Measurements from ENCODE around the gene HOXA10. TPM values are rescaled to one million over a fixed set of nuclear protein-coding genes. Genes with fewer than 3 reads are reported as not detected.

HOXA10 gene
- total and polyA plus RNA-seq, 4 donors = 1.5 to 11.2 (median 3.5) TPM

- Histone ChIP-seq H3K27ac (ENCODE audit: low read depth in 1 of 2, low read length in 2 of 2) (no peak overlapping the region), H3K4me3 (ENCODE audit: low read length in 2 of 2) (peak overlapping the region; percentile 16 to 50), H3K4me1 (ENCODE audit: control insufficient read depth in 1 of 2, insufficient read depth in 2 of 2, low read length in 2 of 2) (no peaks in the 10 kb centered on the region), H3K27me3 (ENCODE audit: control insufficient read depth in 1 of 2, insufficient read depth in 2 of 2, low read length in 1 of 2) (no peaks in the 10 kb centered on the region), H3K9me3 (ENCODE audit: control insufficient read depth, low read length) (no peaks in the 10 kb centered on the region), H3K36me3 (ENCODE audit: control insufficient read depth in 1 of 2, insufficient read depth in 2 of 2, low read length in 1 of 2) (no peaks in the 10 kb centered on the region)
- 42 to 44% methylated on average over 12 of the region's 12 CpGs for WGBS, 2 donors
- ATAC-seq (ENCODE audit: low FRiP score) = no peak
- DNase-seq = no peak
- intact Hi-C loops (cut with DNase I) = loop anchor here in 1 of 2 donors (5.0 kb wide), 1 partner anchor 34 kb away; the partner anchor contains the start of gene HOXA1
Measured at GRCh38 chr7:27131390-27131819, 42.7 kb downstream of the HOXA10 start.

GRCh38 chr7:27130540-27131389 lies 43.4 kb downstream of the HOXA10 start, which contains the start of gene HOXA4:
Gene HOXA4 (minus strand): TSS chr7:27130757. CDS start chr7:27130733, 24 bp downstream.
- H3K9me3 ChIP-seq (ENCODE audit: control insufficient read depth, low read length) = no peaks in the 10 kb centered on the region
- intact Hi-C loops (cut with DNase I) = loop anchor here in 1 of 2 donors (5.0 kb wide), 1 partner anchor 33 kb away; the partner anchor contains the start of gene HOXA1
- no peaks in the 10 kb centered on the region for H3K4me1 ChIP-seq (ENCODE audit: control insufficient read depth in 1 of 2, insufficient read depth in 2 of 2, low read length in 2 of 2)
- DNase-seq (peak; percentile 96 to 98), ATAC-seq (ENCODE audit: low FRiP score) (peak; percentile 97)
- H3K4me3 ChIP-seq (ENCODE audit: low read length in 2 of 2) = peak within 1 kb of the TSS; percentile 89 to 90
- no peaks in the 10 kb centered on the region for H3K27me3 ChIP-seq (ENCODE audit: control insufficient read depth in 1 of 2, insufficient read depth in 2 of 2, low read length in 1 of 2)
- no peaks in the 10 kb centered on the region for H3K36me3 ChIP-seq (ENCODE audit: control insufficient read depth in 1 of 2, insufficient read depth in 2 of 2, low read length in 1 of 2)
- H3K27ac ChIP-seq (ENCODE audit: low read depth in 1 of 2, low read length in 2 of 2) = peak within 1 kb of the TSS; percentile 31 to 68
- 1 to 4% methylated on average over 62 to 67 of the region's 67 CpGs for WGBS, 2 donors

GRCh38 chr7:27129729-27130539 lies 44.2 kb downstream of the HOXA10 start:
- Histone ChIP-seq H3K27me3 (ENCODE audit: control insufficient read depth in 1 of 2, insufficient read depth in 2 of 2, low read length in 1 of 2) (no peaks in the 10 kb centered on the region), H3K27ac (ENCODE audit: low read depth in 1 of 2, low read length in 2 of 2) (peak overlapping the region; percentile 31 to 68), H3K9me3 (ENCODE audit: control insufficient read depth, low read length) (no peaks in the 10 kb centered on the region), H3K36me3 (ENCODE audit: control insufficient read depth in 1 of 2, insufficient read depth in 2 of 2, low read length in 1 of 2) (no peaks in the 10 kb centered on the region), H3K4me3 (ENCODE audit: low read length in 2 of 2) (peak overlapping the region; percentile 89 to 90), H3K4me1 (ENCODE audit: control insufficient read depth in 1 of 2, insufficient read depth in 2 of 2, low read length in 2 of 2) (no peaks in the 10 kb centered on the region)
- 9% methylated on average over 41 to 72 of the region's 72 CpGs for WGBS, 2 donors
- intact Hi-C loops (cut with DNase I) = loop anchor here in 1 of 2 donors (5.0 kb wide), 1 partner anchor 33 kb away; the partner anchor contains the start of gene HOXA1
- DNase-seq = peak; percentile 66 to 84
- peak; percentile 4 for ATAC-seq (ENCODE audit: low FRiP score)

- Histone ChIP-seq H3K27ac (ENCODE audit: low read depth in 1 of 2, low read length in 2 of 2) (no peak overlapping the region), H3K4me3 (ENCODE audit: low read length in 2 of 2) (peak overlapping the region in 1 of 2 donors; percentile 89), H3K9me3 (ENCODE audit: control insufficient read depth, low read length) (no peaks in the 10 kb centered on the region), H3K27me3 (ENCODE audit: control insufficient read depth in 1 of 2, insufficient read depth in 2 of 2, low read length in 1 of 2) (no peaks in the 10 kb centered on the region), H3K36me3 (ENCODE audit: control insufficient read depth in 1 of 2, insufficient read depth in 2 of 2, low read length in 1 of 2) (no peaks in the 10 kb centered on the region), H3K4me1 (ENCODE audit: control insufficient read depth in 1 of 2, insufficient read depth in 2 of 2, low read length in 2 of 2) (no peaks in the 10 kb centered on the region)
- WGBS, 2 donors = 69 to 79% methylated on average over 28 of the region's 28 CpGs
- ATAC-seq (ENCODE audit: low FRiP score) (no peak), DNase-seq (peak in 1 of 2 donors; percentile 49)
- intact Hi-C loops (cut with DNase I) = no loop called here
Measured at GRCh38 chr7:27128776-27129728, 45.1 kb downstream of the HOXA10 start.

- H3K27ac ChIP-seq (ENCODE audit: low read depth in 1 of 2, low read length in 2 of 2) = no peak overlapping the region
- no peaks in the 10 kb centered on the region for H3K4me1 ChIP-seq (ENCODE audit: control insufficient read depth in 1 of 2, insufficient read depth in 2 of 2, low read length in 2 of 2)
- no peaks in the 10 kb centered on the region for H3K9me3 ChIP-seq (ENCODE audit: control insufficient read depth, low read length)
- H3K4me3 ChIP-seq (ENCODE audit: low read length in 2 of 2) = no peak overlapping the region
- intact Hi-C loops (cut with DNase I) = no loop called here
- DNase-seq (no peak), ATAC-seq (ENCODE audit: low FRiP score) (no peak)
- no peaks in the 10 kb centered on the region for H3K27me3 ChIP-seq (ENCODE audit: control insufficient read depth in 1 of 2, insufficient read depth in 2 of 2, low read length in 1 of 2)
- WGBS, 2 donors = 38 to 49% methylated on average over 2 of the region's 2 CpGs
- no peaks in the 10 kb centered on the region for H3K36me3 ChIP-seq (ENCODE audit: control insufficient read depth in 1 of 2, insufficient read depth in 2 of 2, low read length in 1 of 2)
Measured at GRCh38 chr7:27128034-27128433, 46.1 kb downstream of the HOXA10 start.

GRCh38 chr7:27126596-27127327 lies 47.4 kb downstream of the HOXA10 start:
- Histone ChIP-seq H3K27me3 (ENCODE audit: control insufficient read depth in 1 of 2, insufficient read depth in 2 of 2, low read length in 1 of 2) (no peaks in the 10 kb centered on the region), H3K36me3 (ENCODE audit: control insufficient read depth in 1 of 2, insufficient read depth in 2 of 2, low read length in 1 of 2) (no peaks in the 10 kb centered on the region), H3K4me1 (ENCODE audit: control insufficient read depth in 1 of 2, insufficient read depth in 2 of 2, low read length in 2 of 2) (no peaks in the 10 kb centered on the region), H3K9me3 (ENCODE audit: control insufficient read depth, low read length) (no peaks in the 10 kb centered on the region), H3K4me3 (ENCODE audit: low read length in 2 of 2) (no peak overlapping the region), H3K27ac (ENCODE audit: low read depth in 1 of 2, low read length in 2 of 2) (no peak overlapping the region)
- DNase-seq (no peak), ATAC-seq (ENCODE audit: low FRiP score) (no peak)
- 67 to 75% methylated on average over 3 of the region's 3 CpGs for WGBS, 2 donors
- intact Hi-C loops (cut with DNase I) = no loop called here

- no peaks in the 10 kb centered on the region for H3K36me3 ChIP-seq (ENCODE audit: control insufficient read depth in 1 of 2, insufficient read depth in 2 of 2, low read length in 1 of 2)
- no peaks in the 10 kb centered on the region for H3K27me3 ChIP-seq (ENCODE audit: control insufficient read depth in 1 of 2, insufficient read depth in 2 of 2, low read length in 1 of 2)
- WGBS, 2 donors = 73 to 81% methylated on average over 5 of the region's 5 CpGs
- no peak overlapping the region for H3K27ac ChIP-seq (ENCODE audit: low read depth in 1 of 2, low read length in 2 of 2)
- H3K4me1 ChIP-seq (ENCODE audit: control insufficient read depth in 1 of 2, insufficient read depth in 2 of 2, low read length in 2 of 2) = no peaks in the 10 kb centered on the region
- intact Hi-C loops (cut with DNase I) = no loop called here
- no peak overlapping the region for H3K4me3 ChIP-seq (ENCODE audit: low read length in 2 of 2)
- ATAC-seq (ENCODE audit: low FRiP score) = no peak
- no peaks in the 10 kb centered on the region for H3K9me3 ChIP-seq (ENCODE audit: control insufficient read depth, low read length)
- DNase-seq = no peak
Measured at GRCh38 chr7:27125986-27126394, 48.1 kb downstream of the HOXA10 start.

Measured in aorta (tissue), 5 donors.